Glutamatergic neuron (in vitro differentiated cells): ENCODE data around the gene SNX1. TPM values are rescaled to one million over a fixed set of nuclear protein-coding genes. Genes with fewer than 3 reads are reported as not detected.

ENCODE experiments used
- DNase-seq: peaks from one replicate; pipeline ENCODE4 v3.0.0; 2022
- H3K27ac Mint-ChIP-seq: one replicate; pipeline ENCODE4 v1.8.0; 2020; ENCODE audit warnings: mild to moderate bottlenecking, mixed read lengths, inconsistent platforms; ENCODE audit not compliant: unreplicated experiment
- H3K27me3 Mint-ChIP-seq: one replicate; pipeline ENCODE4 v1.8.0; 2020; ENCODE audit warnings: mild to moderate bottlenecking, moderate library complexity, mixed read lengths, inconsistent platforms; ENCODE audit not compliant: unreplicated experiment
- H3K36me3 Mint-ChIP-seq: one replicate; pipeline ENCODE4 v1.8.0; 2020; ENCODE audit warnings: mild to moderate bottlenecking, mixed read lengths, inconsistent platforms; ENCODE audit not compliant: unreplicated experiment
- H3K4me1 Mint-ChIP-seq: one replicate; pipeline ENCODE4 v1.8.0; 2020; ENCODE audit warnings: mild to moderate bottlenecking, low read depth, mixed read lengths, inconsistent platforms; ENCODE audit not compliant: unreplicated experiment
- H3K4me3 Mint-ChIP-seq: one replicate; pipeline ENCODE4 v1.8.0; 2020; ENCODE audit warnings: mild to moderate bottlenecking, mixed read lengths, inconsistent platforms; ENCODE audit not compliant: unreplicated experiment
- H3K9me3 Mint-ChIP-seq: one replicate; pipeline ENCODE4 v1.8.0; 2020; ENCODE audit warnings: mild to moderate bottlenecking, moderate library complexity, mixed read lengths, inconsistent platforms; ENCODE audit not compliant: unreplicated experiment
- CTCF ChIP-seq: fragments of 200-600 bp; sonication (generic); IDR thresholded peaks from one replicate; pipeline ENCODE4 v1.5.0; 2021; ENCODE audit not compliant: partially characterized antibody, unreplicated experiment
- total RNA-seq: library from RNA; stranded (reverse); fragmentation: NEBNext Ultra II Directional; extraction: Animal tissue kit (Norgen Biotek cat#: 25700); gene quantifications from one replicate; pipeline ENCODE4 v1.2.1, GENCODE V29; 2021; ENCODE audit not compliant: unreplicated experiment

The SNX1 gene
- total RNA-seq, 1 donor from 2014 or later, result 71.4 TPM

DNA sequence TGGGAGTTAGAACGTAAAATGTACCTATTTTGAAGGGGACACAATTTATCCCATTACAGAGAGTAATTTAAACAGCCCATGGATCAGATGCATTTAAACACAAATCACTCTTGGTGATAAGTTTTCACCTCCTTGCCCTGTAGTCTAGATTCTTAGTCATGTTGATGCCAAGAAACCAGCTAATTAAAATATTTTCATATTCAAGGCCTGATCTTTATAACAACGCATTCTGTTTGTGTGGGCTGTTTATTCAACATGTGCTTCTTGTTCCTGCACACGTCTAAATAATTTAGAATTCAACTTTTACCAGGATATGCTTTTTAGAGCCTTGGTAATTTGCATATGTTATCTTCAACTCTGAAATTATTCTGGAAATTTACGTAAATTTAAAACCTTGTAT is 25.8 kb downstream of the SNX1 start:
- H3K4me3 Mint-ChIP-seq, result no peak overlapping the region

GRCh38 chr15:64122444-64122843 is 26.7 kb downstream of the SNX1 start:
- Mint-ChIP-seq H3K4me1 (no peaks in the 10 kb centered on the region), H3K4me3 (no peak overlapping the region), H3K27me3 (peaks cover 2% of the 10 kb centered on the region), H3K9me3 (no peaks in the 10 kb centered on the region), H3K36me3 (no peaks in the 10 kb centered on the region), H3K27ac (no peak overlapping the region)
- no peak for TF ChIP-seq CTCF
- no peak for DNase-seq

More for the DNA sequence above, 25.8 kb downstream of the SNX1 start:
- no peaks in the 10 kb centered on the region for H3K36me3 Mint-ChIP-seq
- no peak for TF ChIP-seq CTCF
- no peaks in the 10 kb centered on the region for H3K9me3 Mint-ChIP-seq
- DNase-seq, result no peak
- H3K27ac Mint-ChIP-seq, result no peak overlapping the region
- no peaks in the 10 kb centered on the region for H3K4me1 Mint-ChIP-seq
- H3K27me3 Mint-ChIP-seq, result peaks cover 2% of the 10 kb centered on the region

DNA sequence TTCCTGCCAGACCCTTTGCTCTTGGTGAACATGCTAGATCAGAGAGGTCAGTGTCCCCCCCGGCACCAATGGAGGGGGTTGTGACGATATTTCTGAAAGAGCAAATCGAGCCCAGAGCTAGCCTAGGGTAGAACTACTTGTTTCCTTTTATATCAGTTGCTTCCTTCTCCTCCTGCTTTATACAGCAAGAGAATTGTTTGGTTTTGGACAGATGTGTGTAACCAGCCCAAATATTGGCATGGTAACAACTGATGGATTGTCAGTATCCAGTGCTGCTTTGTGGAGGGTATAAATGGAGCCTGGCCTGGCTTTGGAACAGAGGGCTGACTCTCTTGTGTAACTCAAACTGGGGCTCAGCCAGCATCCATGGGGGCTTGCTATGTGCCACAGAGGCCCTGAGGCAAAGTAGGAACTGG is 27.2 kb downstream of the SNX1 start:
- H3K27ac Mint-ChIP-seq, result no peak overlapping the region
- TF ChIP-seq CTCF, result no peak
- no peak for DNase-seq

DNA sequence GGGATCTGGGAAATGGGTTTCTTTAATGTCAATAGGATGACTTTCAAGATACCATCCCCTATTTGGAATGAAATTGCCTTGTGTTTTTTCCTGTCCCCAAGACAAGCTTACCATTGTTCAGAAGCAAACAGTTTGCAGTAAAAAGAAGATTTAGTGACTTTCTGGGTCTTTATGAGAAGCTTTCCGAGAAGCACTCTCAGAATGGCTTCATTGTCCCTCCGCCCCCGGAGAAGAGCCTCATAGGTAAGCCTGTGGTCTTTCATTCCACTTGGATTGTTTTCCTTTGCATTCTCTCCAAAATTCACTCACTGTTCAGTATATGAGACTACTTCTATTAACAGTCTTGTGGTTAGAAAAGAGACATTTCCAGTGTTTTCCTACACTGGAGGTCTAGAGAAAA is 30.2 kb downstream of the SNX1 start:
- DNase-seq, result no peak
- no peak overlapping the region for H3K4me3 Mint-ChIP-seq
- TF ChIP-seq CTCF, result no peak
- H3K9me3 Mint-ChIP-seq, result no peaks in the 10 kb centered on the region
- no peaks in the 10 kb centered on the region for H3K36me3 Mint-ChIP-seq
- no peak overlapping the region for H3K27ac Mint-ChIP-seq
- H3K27me3 Mint-ChIP-seq, result peaks cover 2% of the 10 kb centered on the region
- H3K4me1 Mint-ChIP-seq, result no peaks in the 10 kb centered on the region

More for the DNA sequence above, 27.2 kb downstream of the SNX1 start:
- Mint-ChIP-seq H3K9me3 (no peaks in the 10 kb centered on the region), H3K4me1 (no peaks in the 10 kb centered on the region), H3K36me3 (no peaks in the 10 kb centered on the region), H3K4me3 (no peak overlapping the region), H3K27me3 (peaks cover 2% of the 10 kb centered on the region)

DNA sequence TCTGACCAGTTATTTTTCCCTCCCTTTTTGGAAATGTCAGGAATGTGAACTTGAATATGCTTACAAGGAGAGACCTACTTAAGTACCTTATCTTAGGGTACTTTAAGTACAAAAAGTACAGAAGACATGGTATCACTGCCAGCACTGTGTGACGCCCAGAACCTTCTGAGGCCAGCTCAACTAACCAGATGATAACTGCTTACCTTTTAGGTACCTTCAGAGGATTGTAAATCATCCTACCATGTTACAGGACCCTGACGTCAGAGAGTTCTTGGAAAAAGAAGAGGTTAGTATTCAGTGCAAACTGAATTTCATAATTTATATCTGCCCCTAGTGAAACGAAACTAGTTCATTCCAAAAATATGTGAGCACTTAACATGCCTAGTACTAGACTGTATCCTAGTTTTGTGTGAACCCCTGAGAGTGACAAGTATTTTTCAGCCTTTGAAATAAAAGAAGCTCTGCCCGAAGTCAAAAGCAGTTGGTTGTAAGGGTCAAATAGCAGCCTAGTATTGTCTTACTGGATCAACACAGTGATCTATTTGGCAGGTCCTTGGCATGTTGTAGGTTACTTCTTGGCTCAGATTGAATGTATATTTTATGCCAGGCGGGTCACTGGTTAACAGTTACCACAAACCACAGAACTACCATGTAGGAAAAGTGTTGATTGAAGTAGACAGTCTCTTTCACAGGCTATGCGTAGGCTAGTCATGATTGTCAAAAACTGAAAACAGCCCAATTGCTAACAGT is 31.9 kb downstream of the SNX1 start:
- H3K4me1 Mint-ChIP-seq, result no peaks in the 10 kb centered on the region
- peaks cover 2% of the 10 kb centered on the region for H3K27me3 Mint-ChIP-seq
- TF ChIP-seq CTCF, result no peak
- no peaks in the 10 kb centered on the region for H3K9me3 Mint-ChIP-seq
- H3K36me3 Mint-ChIP-seq, result peaks cover under 1% of the 10 kb centered on the region
- H3K4me3 Mint-ChIP-seq, result no peak overlapping the region
- no peak for DNase-seq
- H3K27ac Mint-ChIP-seq, result no peak overlapping the region
